NCI-H1694 (cell line): ENCODE results near the gene HOXC12.
A peak's percentile ranks its signal among the peaks of the same experiment; 100 is the strongest.

Experiments
- DNase-seq: peaks from one replicate; lab custom pipeline; 2025; lab: John Stamatoyannopoulos, UW

Gene HOXC12

GRCh38 chr12:53954694-53955035 is at the start of gene HOXC12:
TSS of gene HOXC12 (plus strand) at chr12:53954903. CDS start at chr12:53954930, 27 bp downstream.
- DNase-seq, result no peak

GRCh38 chr12:53907103-53907502 is 47.6 kb upstream of the HOXC12 start:
- DNase-seq, result no peak

- DNase-seq, result no peak
Measured at GRCh38 chr12:53916788-53917655, 37.7 kb upstream of the HOXC12 start.

GRCh38 chr12:53924521-53925405 is 29.9 kb upstream of the HOXC12 start:
- DNase-seq, result peak; percentile 27

GRCh38 chr12:53927220-53928029 is 27.3 kb upstream of the HOXC12 start:
- DNase-seq, result no peak

- DNase-seq, result no peak
Measured at GRCh38 chr12:53928054-53928835, 26.5 kb upstream of the HOXC12 start.

GRCh38 chr12:53929527-53929926 is 25.2 kb upstream of the HOXC12 start:
- no peak for DNase-seq

- no peak for DNase-seq
Measured at GRCh38 chr12:53930591-53931255, 24.0 kb upstream of the HOXC12 start.

GRCh38 chr12:53931844-53932581 is 22.7 kb upstream of the HOXC12 start:
- no peak for DNase-seq

- no peak for DNase-seq
Measured at GRCh38 chr12:53932915-53933314, 21.8 kb upstream of the HOXC12 start.

- DNase-seq, result no peak
Measured at GRCh38 chr12:53935383-53936341, 19.0 kb upstream of the HOXC12 start.

GRCh38 chr12:53937099-53937498 is 17.6 kb upstream of the HOXC12 start:
- no peak for DNase-seq

GRCh38 chr12:53937596-53938325 is 16.9 kb upstream of the HOXC12 start:
- DNase-seq, result no peak

- peak; percentile 97 for DNase-seq
Measured at GRCh38 chr12:53938326-53939140, 16.2 kb upstream of the HOXC12 start, which contains the start of gene HOXC13. TSS of gene HOXC13 (plus strand) at chr12:53938831. CDS start at chr12:53938907, 76 bp downstream.

- DNase-seq, result no peak
Measured at GRCh38 chr12:53939141-53940108, 15.3 kb upstream of the HOXC12 start.

GRCh38 chr12:53940443-53941014 is 14.2 kb upstream of the HOXC12 start:
- no peak for DNase-seq
